HG03457 (cell line): ENCODE data around the gene DHRS2.
"Not testable (repeated sequence)": the region's sequence is repeated elsewhere in the genome, so short reads cannot be mapped to it uniquely, and the experiment has no call there.

Experiments used
- ATAC-seq: cut with Tn5 transposase; IDR thresholded peaks from one replicate; pipeline ENCODE4 v1.9.1; 2021; ENCODE audit warnings: moderate number of reproducible peaks; ENCODE audit not compliant: unreplicated experiment

DHRS2 gene

GRCh38 chr14:23631702-23632460 is 4.3 kb upstream of the DHRS2 start:
- no peak for ATAC-seq

- no peak for ATAC-seq
These were observed 3.6 kb upstream of the DHRS2 start for GRCh38 chr14:23632461-23633159.

- ATAC-seq, result no peak
These were observed 2.9 kb upstream of the DHRS2 start for GRCh38 chr14:23633160-23633701.

DNA sequence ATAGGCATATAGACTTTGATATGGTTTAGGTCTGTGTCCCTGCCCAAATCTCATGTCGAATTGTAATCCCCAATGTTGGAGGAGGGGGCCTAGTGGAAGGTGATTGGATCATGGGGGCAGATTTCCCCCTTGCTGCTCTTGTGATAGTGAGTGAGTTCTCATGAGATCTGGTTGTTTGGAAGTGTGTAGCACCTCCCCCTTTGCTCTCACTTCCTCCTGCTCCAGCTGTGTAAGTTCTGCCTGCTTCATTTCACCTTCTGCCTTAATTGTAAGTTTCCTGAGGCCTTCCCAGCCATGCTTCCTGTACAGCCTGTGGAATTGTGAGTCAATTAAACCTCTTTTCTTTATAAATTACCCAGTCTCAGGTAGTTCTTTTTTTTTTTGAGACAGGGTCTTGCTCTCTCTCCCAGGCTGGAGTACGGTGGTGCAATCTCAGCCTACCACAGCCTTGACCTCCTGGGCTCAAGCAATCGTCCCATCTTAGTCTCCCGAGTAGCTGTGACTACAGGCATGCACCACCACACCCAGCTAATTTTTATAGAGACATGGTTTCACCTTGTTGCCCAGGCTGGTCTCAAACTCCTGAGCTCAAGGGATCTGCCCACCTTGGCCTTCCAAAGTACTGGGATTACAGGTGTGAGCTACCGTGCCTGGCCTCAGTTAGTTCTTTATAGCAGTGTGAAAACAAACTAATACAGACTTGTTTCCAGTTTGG is 1.3 kb upstream of the DHRS2 start:
- ATAC-seq, result not testable (repeated sequence)

GRCh38 chr14:23637312-23637654 is 1.1 kb downstream of the DHRS2 start:
- not testable (repeated sequence) for ATAC-seq

GRCh38 chr14:23637655-23638413 is 1.7 kb downstream of the DHRS2 start:
- ATAC-seq, result not testable (repeated sequence)

DNA sequence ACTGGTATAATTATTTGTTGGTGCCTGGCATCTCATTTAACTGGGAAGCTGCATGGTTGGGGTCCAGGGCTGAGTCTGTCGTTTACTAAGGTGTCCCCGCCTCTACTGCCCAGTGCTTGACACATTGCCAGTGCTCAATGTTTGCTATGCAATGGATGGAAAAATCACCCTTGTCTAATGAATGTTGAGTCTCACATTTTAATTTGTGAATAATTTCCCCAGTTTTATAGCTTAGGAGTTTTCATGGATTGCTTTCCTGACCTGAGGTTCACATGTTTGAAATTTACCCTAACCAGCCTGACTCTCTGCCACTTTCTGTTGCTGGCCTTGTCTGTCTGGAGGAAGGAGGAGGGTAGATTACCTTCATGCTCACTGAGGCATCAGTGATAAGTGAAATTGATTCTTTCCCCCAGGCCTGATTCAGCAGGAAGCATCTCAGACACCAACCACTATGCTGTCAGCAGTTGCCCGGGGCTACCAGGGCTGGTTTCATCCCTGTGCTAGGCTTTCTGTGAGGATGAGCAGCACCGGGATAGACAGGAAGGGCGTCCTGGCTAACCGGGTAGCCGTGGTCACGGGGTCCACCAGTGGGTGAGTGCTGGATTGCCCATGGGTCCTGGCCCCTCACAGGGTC is 2.4 kb downstream of the DHRS2 start:
- no peak for ATAC-seq

GRCh38 chr14:23639048-23639890 is 3.1 kb downstream of the DHRS2 start:
- no peak for ATAC-seq

DNA sequence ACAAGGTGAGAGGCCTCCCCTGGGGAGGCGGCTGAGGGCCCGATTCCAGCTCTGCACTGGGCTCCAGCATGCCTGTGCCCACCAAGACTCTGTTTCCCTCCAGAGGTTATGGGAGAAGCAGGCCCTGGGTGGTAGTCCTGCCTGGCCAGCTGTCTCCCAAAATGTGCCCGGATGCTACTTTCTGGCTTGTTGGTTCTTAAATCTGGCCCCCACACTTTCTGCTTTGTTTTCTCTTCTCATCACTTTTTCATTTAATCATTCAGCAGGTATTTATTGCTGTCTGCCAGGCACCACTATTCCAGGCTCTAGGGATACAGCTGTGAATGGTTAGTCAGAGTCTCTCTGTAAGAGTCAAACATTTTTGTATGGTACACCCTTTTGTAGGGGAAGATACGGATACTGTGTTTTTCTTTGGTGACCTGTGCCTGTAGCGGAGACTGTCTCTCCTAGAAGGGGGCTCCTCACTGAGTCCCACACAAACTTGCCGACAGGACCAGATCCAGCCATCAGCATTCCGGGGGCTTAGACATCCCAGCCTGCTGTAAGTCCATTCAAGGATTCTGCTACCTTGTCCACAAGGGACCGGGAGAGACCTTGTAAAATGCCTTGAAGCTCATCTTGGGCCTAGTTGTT is 3.8 kb downstream of the DHRS2 start:
- no peak for ATAC-seq

DNA sequence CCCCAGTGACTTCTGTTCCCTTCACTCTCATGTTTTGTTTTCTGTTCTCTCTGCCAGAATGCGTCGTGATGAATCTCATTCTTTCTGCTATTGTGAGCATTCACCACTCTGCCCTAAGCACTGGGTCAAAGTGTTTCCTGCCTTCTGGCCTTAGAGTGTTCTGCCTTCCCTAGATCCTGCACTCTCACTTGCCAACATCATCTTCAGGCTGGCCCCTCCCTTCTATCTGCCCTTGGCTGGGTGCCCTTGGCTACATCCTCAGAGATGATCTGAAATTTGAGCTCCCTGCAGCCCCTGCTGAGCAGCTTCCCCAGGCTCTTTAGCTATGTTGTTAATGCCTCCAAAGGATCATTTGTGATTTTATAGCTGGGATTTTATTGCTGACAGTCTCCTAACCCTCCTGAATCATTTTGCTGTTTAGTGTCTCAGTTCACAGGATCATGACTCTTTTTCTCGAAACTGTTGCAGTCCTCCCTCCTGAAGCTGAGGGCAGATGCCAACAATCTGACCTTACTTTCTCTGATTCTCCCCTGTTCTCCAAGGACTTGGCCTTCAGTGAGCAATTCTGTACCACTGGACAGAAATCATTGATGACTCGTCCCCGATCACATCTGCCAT is 4.5 kb downstream of the DHRS2 start:
- ATAC-seq, result no peak

GRCh38 chr14:23641180-23641914 is 5.2 kb downstream of the DHRS2 start:
- no peak for ATAC-seq

- no peak for ATAC-seq
These were observed 5.9 kb downstream of the DHRS2 start for GRCh38 chr14:23641915-23642588.

DNA sequence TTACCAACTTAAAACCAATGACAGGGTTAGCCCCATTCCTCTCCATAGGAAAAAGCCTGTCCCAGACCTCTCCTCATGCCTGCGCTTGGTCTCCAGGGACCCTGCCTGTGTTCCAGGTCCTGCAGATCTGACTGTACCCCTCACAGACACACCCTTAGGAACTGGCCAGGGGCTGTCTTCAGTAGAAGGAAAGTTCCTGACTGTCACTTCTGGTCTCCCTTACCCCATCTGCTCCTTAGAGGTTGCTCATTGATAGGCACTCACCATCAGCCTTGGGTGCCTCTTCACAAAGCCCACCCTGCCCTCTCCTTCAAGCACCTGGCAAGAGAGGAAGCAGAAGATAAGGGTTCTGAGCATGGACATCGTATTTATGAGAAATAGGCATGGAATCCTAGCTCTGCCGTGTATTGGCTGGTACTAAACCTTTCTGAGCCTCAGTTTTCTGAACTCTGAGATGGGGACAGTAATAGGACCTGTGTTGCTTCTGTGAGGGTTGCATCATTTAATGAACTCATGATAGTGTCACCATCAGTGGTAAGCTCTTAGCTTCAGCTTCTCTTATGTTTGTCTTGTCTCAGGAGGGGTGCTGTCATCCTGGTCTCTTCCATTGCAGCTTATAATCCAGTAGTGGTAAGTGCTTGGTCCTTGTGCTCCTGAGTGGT is 7.5 kb downstream of the DHRS2 start:
- ATAC-seq, result no peak

DNA sequence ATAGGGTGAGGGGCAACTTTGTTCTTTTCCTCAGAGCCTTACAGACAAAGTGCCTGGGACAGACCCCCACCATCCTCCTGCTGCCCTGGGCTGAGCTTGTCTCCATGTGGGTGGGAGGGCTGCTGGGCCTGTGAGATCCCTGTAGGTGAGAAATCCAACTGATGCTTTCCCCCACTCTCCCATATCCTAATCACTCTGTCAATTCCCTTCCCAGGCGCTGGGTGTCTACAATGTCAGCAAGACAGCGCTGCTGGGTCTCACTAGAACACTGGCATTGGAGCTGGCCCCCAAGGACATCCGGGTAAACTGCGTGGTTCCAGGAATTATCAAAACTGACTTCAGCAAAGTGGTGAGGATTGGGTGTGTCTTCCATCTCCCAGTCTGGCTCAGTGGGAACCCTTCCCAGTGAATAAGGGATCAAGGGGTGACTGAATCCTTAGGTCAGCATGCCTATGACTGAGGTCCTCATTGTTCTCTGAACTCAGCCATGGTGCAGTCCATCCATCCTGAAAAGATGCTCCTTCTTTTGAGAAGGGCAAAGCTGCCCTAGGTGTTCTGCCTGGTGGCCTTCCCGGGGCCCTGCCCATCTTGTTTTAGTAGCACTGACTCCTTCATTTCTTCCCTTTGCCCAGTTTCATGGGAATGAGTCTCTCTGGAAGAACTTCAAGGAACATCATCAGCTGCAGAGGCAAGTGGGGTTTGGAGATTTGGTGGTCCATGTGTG is 8.2 kb downstream of the DHRS2 start:
- no peak for ATAC-seq

GRCh38 chr14:23644919-23645336 is 8.8 kb downstream of the DHRS2 start:
- ATAC-seq, result no peak

DNA sequence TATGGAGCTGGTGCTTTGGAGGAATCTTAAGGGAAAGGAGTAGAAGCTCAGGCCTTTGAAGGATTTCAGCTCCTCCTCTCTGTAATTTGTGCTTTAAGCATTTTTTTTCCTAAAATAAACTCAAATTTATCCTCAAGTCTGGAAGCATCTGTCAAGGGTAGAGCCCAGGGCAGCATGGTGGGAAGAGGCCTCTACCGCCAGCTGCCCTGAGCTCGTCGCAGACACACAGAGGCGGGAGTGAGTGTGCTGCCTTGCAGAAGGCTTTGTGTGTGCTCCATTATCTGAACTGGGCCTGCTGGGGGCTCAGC is 9.3 kb downstream of the DHRS2 start:
- no peak for ATAC-seq
